Small intestine (tissue), 7 donors: ENCODE results near the gene NVL. TPM values are rescaled to one million over a fixed set of nuclear protein-coding genes. Genes with fewer than 3 reads are reported as not detected.
"Not testable (repeated sequence)": the region's sequence is repeated elsewhere in the genome, so short reads cannot be mapped to it uniquely, and the experiment has no call there.

ENCODE experiments used
- DNase-seq, 2 donors: peaks; one replicate each; pipeline versions ENCODE4 v3.0.0 to v3.0.0-alpha.2; 2013
- FAIRE-seq: peaks from 2 replicates; lab custom pipeline; 2012; peaks lifted over from hg19 to GRCh38; lab: Jason Lieb, UNC
- H3K27ac ChIP-seq, 3 donors: one replicate each; pipeline ENCODE4 v1.5.1; 2013; ENCODE audit warnings: low read length in 2 of 3, mild to moderate bottlenecking in 2 of 3, control low read depth in 1 of 3, inconsistent platforms in 1 of 3, low read depth in 1 of 3, moderate library complexity in 1 of 3
- H3K27me3 ChIP-seq, 3 donors: one replicate each; pipeline ENCODE4 v1.6.1; 2013; ENCODE audit warnings: low read length in 3 of 3, inconsistent platforms in 1 of 3; ENCODE audit not compliant: control insufficient read depth in 3 of 3, insufficient read depth in 3 of 3
- H3K36me3 ChIP-seq, 3 donors: one replicate each; pipeline ENCODE4 v1.6.1; 2013; ENCODE audit warnings: low read length in 3 of 3, inconsistent platforms in 1 of 3, low read depth in 1 of 3, mild to moderate bottlenecking in 1 of 3, moderate library complexity in 1 of 3; ENCODE audit not compliant: control insufficient read depth in 3 of 3, insufficient read depth in 2 of 3
- H3K4me1 ChIP-seq, 3 donors: one replicate each; pipeline ENCODE4 v1.6.1; 2013; ENCODE audit warnings: low read length in 2 of 3, inconsistent platforms in 1 of 3, low read depth in 1 of 3, mild to moderate bottlenecking in 1 of 3, moderate library complexity in 1 of 3; ENCODE audit not compliant: control insufficient read depth in 3 of 3, insufficient read depth in 2 of 3
- H3K4me3 ChIP-seq, 3 donors: one replicate each; pipeline ENCODE4 v1.5.1; 2013; ENCODE audit warnings: low read length in 3 of 3, control low read depth in 1 of 3, inconsistent platforms in 1 of 3, low read depth in 1 of 3, mild to moderate bottlenecking in 1 of 3, moderate library complexity in 1 of 3
- H3K9me3 ChIP-seq, 2 donors: one replicate each; pipeline ENCODE4 v1.6.1; 2013; ENCODE audit warnings: low read depth in 1 of 2, low read length in 1 of 2; ENCODE audit not compliant: control insufficient read depth in 2 of 2, insufficient read depth in 1 of 2
- WGBS, 3 donors: extraction: QIAGEN DNeasy Blood & Tissue Kit; methylation state at CpG; one replicate each; pipeline ENCODE4 v1.1.7; 2013; 5-methylcytosine and 5-hydroxymethylcytosine counted together
- polyA plus RNA-seq, 4 donors: library from polyadenylated mRNA; stranded (reverse) in 3 of 4; unstranded in 1 of 4; fragments of 200-250 nt in 3 of 4; fragments of 120-200 nt in 1 of 4; gene quantifications; one replicate each; pipeline versions ENCODE4 v1.2.1 to v1.2.3, GENCODE V29; 2013
- donor health status: healthy with polysubstance abuse.
- donor health status: control.
- donor health status: control.
- donor health status: Bipolar disorder and iron deficiency.
- donor health status: healthy.

Gene NVL
- polyA plus RNA-seq, 4 donors: 16.4 to 39.1 (median 22.3) TPM

DNA sequence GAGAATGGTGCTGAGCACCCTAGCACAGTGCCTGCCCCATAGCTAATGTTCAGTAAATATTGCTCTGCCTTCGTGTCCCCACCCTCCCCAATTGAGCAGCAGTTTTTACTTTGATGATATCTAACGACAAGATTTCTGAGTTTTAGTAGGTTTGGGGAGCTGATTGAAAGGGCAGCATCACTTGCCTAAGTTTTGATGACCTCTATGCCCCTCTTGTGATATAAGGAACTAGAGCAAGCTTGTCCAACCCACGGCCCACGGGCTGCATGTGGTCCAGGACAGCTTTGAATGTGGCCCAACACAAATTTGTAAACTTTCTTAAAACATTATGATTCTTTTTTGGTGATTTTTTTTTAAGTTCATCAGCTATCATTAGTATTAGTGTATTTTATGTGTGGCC lies 28.3 kb upstream of the NVL start:
- FAIRE-seq (no peak), DNase-seq (no peak)
- no peaks in the 10 kb centered on the region for H3K9me3 ChIP-seq
- H3K36me3 ChIP-seq: peaks cover 0 to 17% (median 3%) of the 10 kb centered on the region in 3 donors
- H3K4me1 ChIP-seq: peaks cover 4 to 24% (median 9%) of the 10 kb centered on the region in 3 donors
- peak overlapping the region in 2 of 3 donors; percentile 70 to 78 for H3K4me3 ChIP-seq
- WGBS, 3 donors: 11 to 42% (median 29%) methylated on average over 4 of the region's 4 CpGs
- no peaks in the 10 kb centered on the region for H3K27me3 ChIP-seq
- H3K27ac ChIP-seq: peak overlapping the region in 1 of 3 donors; percentile 94

DNA sequence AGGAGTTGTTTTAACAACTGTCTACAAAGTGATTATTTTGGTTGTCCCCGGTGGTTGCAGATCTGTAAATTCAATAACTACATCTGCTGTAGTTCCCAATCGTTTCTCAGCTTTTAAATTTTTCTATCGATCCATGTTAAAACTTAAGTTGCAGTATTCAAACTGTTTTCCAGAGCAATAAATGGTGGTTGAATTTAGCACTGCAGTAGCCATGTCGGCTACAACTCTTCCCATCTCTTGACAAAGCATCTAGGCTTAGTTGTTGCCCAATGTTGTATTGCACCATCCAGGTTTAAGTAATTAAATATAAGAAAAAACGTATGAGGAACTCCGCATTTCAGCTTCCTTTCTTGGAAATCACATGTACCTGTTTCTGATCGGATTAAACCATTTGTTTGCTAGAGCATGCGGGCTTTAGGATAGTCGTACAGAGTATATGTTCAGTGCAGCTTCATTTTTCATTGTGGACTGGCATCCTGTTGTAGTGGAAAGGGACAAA lies 27.7 kb upstream of the NVL start:
- peak overlapping the region; percentile 78 to 94 (median 85) for H3K27ac ChIP-seq
- FAIRE-seq (no peak), DNase-seq (peak in 1 of 2 donors; percentile 60)
- WGBS, 3 donors: 8 to 27% (median 14%) methylated on average over 9 of the region's 9 CpGs
- peaks cover 0 to 14% (median 3%) of the 10 kb centered on the region in 3 donors for H3K36me3 ChIP-seq
- H3K27me3 ChIP-seq: no peaks in the 10 kb centered on the region
- H3K4me3 ChIP-seq: peak overlapping the region; percentile 70 to 90 (median 78)
- H3K9me3 ChIP-seq: no peaks in the 10 kb centered on the region
- peaks cover 4 to 24% (median 9%) of the 10 kb centered on the region in 3 donors for H3K4me1 ChIP-seq

DNA sequence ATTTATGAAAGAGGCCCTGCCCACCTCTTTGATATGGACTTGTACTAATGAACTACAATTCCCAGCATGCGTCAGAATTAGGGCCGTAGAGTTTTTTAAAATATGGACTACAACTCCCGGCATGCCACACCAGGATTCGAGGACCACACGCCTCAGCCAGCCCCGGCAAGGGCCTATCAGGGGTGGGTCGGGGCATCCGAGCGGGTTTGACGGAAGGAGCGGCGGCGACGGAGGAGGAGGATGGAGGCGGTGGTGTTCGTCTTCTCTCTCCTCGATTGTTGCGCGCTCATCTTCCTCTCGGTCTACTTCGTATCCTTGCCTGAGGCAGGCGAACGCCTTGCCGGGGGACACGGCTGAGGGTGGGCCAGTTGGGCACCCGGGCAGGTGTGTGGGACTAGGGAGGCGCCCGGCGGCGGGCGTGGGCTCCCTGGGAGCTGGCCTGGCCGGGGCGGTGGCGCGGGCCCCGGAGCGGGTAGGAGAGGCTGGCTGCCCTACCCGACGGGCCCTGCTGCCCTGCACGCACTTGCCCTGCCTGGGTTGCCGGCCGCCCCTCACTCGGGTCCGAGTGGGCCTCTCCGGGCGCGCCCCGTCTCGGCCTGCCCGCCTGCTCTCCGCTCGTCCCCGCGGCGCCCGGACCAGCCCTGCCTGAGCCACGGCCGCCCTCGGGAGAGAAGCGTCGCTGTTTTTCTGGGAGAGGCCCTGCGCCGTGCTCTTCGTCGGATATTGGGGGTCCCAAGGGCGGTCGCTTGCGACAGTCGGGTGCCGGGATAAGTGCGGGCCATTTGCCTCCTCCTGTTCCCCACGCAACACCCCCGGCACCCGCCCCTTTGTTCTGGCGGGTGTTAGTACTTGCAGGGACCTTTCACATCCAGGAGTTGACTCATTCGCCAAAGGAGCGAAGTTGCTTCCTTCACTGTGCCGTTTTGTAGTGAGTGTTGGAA lies 27.0 kb upstream of the NVL start, which contains the start of gene CNIH4:
Gene CNIH4 (plus strand): TSS at position 195 of the 941 bp plus-strand sequence. CDS start 46 bp downstream, at position 241.
- peak within 1 kb of the TSS; percentile 78 to 94 (median 85) for H3K27ac ChIP-seq
- peak within 1 kb of the TSS; percentile 70 to 90 (median 78) for H3K4me3 ChIP-seq
- WGBS, 3 donors: 0 to 1% (median 0%) methylated on average over 55 to 78 of the region's 78 CpGs
- H3K36me3 ChIP-seq: peaks cover 0 to 11% (median 3%) of the 10 kb centered on the region in 3 donors
- DNase-seq (peak; percentile 97 to 98), FAIRE-seq (no peak)
- no peaks in the 10 kb centered on the region for H3K9me3 ChIP-seq
- H3K4me1 ChIP-seq: peaks cover 4 to 24% (median 9%) of the 10 kb centered on the region in 3 donors
- no peaks in the 10 kb centered on the region for H3K27me3 ChIP-seq

DNA sequence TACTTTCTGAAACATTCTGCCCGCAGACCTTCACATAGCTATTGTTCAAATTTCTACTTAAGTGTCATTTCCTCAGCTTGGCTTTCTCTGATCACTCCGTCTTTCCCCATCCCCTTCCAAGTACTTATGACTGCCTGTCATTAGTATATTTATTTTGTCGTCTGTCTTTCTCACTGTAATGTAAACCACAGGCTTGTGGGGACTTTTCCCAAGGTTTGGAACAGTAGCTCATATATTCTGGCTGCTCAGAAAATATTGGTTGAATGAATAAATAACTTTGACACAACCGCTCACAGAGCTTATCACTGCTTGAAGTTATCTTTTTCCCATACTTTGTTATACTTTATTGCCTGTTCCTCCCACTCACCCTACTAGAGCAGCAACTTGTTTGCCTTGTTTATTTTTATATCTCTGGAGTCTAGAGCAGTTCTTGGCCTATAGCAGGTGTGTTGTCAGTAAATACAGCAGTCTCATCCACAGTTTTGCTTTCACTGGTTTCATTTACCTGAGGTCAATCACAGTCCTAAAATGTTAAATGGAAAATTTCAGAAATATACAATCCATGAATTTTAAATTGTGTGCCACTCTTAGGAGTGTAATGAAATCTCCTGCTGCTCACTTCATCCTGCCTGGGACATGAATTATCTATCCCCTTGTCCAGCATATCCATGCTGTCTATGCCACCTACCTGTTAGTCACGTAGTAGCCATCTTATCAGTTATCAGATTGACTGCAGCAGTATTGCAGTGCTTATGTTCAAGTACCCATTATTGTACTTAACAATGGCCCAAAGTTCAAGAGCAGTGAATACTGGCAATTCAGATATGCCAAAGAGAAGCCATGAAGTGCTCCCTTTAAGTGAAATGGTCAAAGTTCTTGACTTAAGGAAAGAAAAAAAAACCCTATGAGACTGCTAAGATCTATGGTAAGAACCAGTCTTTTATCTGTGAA lies 24.3 kb upstream of the NVL start:
- H3K36me3 ChIP-seq: no peaks in the 10 kb centered on the region
- H3K27me3 ChIP-seq: no peaks in the 10 kb centered on the region
- WGBS, 3 donors: 23 to 43% (median 26%) methylated on average over 5 of the region's 5 CpGs
- H3K4me1 ChIP-seq: peaks cover 4 to 24% (median 7%) of the 10 kb centered on the region in 3 donors
- no peak for FAIRE-seq
- peaks cover 0 to 4% of the 10 kb centered on the region in 2 donors for H3K9me3 ChIP-seq
- no peak overlapping the region for H3K4me3 ChIP-seq
- peak overlapping the region in 2 of 3 donors; percentile 67 to 68 for H3K27ac ChIP-seq
- peak; percentile 80 to 91 for DNase-seq

DNA sequence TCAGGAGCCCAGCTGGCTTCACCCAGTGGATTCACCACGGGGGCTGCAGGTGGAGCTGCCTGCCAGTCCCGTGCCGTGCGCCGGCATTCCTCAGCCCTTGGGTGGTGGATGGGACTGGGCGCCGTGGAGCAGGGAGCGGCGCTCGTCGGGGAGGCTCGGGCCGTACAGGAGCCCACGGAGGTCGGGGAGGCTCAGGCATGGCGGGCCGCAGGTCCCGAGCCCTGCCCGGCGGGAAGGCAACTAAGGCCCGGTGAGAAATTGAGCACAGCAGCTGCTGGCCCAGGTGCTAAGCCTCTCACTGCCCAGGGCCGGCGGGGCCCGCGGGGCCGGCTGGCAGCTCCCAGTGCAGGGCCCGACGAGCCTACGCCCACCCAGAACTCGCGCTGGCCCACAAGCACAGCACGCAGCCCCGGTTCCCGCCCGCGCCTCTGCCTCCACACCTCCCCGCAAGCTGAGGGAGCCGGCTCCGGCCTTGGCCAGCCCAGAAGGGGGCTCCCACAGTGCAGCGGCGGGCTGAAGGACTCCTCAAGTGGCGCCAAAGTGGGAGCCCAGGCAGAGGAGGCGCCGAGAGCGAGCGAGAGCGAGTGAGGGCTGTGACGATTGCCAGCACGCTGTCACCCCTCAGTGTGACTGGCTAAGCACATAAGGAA lies 22.6 kb upstream of the NVL start:
- H3K36me3 ChIP-seq, H3K27ac ChIP-seq, DNase-seq, FAIRE-seq, H3K4me3 ChIP-seq, H3K27me3 ChIP-seq, H3K9me3 ChIP-seq: not testable (repeated sequence)
- 94 to 95% (median 95%) methylated on average over 38 to 49 of the region's 49 CpGs for whole genome bisulfite sequencing, 3 donors
- H3K4me1 ChIP-seq: peaks cover 0 to 17% (median 3%) of the 10 kb centered on the region in 3 donors

DNA sequence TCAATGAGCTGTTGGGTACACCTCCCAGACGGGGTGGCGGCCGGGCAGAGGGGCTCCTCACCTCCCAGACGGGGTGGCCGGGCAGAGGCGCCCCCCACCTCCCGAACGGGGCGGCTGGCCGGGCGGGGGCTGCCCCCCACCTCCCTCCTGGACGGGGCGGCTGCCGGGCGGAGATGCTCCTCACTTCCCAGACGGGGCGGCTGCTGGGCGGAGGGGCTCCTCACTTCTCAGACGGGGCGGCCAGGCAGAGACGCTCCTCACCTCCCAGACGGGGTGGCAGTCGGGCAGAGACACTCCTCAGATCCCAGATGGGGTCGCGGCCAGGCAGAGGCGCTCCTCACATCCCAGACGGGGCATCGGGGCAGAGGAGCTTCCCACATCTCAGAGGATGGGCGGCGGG lies 19.7 kb upstream of the NVL start:
- not testable (repeated sequence) for H3K4me3 ChIP-seq, H3K27ac ChIP-seq, FAIRE-seq, H3K36me3 ChIP-seq, DNase-seq, H3K9me3 ChIP-seq, H3K27me3 ChIP-seq
- peaks cover 0 to 12% (median 3%) of the 10 kb centered on the region in 3 donors for H3K4me1 ChIP-seq
- WGBS, 3 donors: 91 to 94% (median 92%) methylated on average over 20 to 30 of the region's 30 CpGs

DNA sequence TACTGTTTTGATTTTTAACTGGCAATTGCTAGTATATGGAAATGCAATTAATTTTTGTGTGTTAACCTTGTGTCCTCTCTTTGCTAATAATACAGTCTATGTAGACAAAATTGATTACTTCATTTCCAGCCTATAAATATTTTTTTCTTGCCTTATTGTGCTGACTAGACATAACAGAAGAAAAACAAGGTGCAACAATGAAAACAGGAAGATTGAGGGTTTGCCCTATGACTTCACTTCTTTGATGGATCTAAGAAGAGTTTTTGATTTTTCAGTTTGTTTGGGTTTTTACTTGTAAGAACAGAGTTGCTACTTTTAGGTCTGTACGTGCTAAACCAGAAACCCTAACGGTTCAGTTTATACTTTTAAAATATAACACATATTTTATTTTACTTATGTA lies 18.2 kb upstream of the NVL start:
- Histone ChIP-seq H3K36me3 (no peaks in the 10 kb centered on the region), H3K4me3 (no peak overlapping the region), H3K27me3 (no peaks in the 10 kb centered on the region), H3K9me3 (peaks cover 0 to 18% of the 10 kb centered on the region in 2 donors), H3K27ac (no peak overlapping the region), H3K4me1 (no peaks in the 10 kb centered on the region)
- FAIRE-seq (no peak), DNase-seq (no peak)
- 74 to 87% (median 85%) methylated on average over 2 of the region's 2 CpGs for WGBS, 3 donors
